ENCODE data around the gene ANKRD45.
"Not testable (repeated sequence)": the region's sequence is repeated elsewhere in the genome, so short reads cannot be mapped to it uniquely, and the experiment has no call there.

ANKRD45 gene

DNA sequence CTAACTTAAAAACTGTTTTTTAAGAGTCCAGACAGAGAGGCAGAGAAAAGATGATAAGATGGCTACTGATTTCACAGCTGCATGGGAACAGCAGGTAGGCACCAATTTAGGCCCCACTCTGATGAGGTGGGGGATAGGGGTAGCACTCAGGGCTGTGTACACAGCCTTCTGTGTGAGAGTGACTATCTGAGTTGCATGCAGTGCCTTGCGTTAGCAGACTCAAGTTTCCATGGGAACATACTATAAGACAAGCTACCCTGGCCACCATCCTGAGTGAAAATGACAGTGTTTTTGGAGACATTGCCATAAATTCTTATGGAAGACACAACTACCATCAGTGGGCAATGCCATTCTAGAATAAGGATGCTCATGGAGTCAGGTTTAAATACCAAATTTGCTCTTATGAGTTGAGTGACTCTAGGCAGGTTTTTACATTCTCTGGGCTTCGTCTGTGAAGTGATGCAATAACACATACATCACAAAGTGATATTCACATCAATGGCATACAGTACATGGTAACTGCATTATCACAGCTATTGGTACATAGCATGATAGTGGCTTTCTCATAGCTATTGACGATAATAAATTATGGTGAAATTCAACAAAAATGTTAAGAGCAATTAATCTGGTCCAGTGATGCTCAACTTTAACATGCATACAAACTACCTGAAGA is 97.3 kb downstream of the ANKRD45 start:
- no peak for DNase-seq (ENCODE audit: low spot score)

DNA sequence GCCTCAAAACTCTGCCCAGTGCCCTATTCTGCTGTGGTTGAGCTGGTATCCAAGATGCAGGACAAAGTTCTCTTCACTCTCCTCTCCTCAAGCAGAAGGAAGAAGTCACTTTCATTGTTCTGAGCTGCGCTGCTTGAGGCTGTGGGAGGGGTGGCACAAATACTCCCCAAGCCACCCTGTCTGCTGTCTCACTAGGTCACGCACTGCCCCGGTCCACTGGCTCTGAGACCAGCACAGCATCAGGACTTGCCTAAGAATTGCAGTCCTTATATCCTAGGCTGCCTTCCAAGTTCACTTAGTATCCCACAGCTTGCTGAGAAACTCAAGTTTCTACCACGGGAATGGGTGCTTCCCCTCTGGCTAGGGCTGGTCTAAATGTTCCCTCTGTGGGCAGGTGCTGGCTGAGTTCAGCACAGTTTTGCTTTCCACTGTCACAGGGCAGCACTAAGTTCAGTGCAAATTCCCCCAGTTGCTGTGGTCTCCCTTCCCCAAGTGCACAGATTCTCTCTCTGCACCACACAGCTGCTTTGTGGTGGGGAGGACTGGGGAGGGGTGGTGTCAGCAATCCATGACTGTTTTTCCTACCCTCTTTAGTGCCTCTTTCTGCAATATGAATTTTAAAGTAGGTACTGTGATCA is 99.2 kb downstream of the ANKRD45 start:
- DNase-seq (ENCODE audit: low spot score), result no peak

DNA sequence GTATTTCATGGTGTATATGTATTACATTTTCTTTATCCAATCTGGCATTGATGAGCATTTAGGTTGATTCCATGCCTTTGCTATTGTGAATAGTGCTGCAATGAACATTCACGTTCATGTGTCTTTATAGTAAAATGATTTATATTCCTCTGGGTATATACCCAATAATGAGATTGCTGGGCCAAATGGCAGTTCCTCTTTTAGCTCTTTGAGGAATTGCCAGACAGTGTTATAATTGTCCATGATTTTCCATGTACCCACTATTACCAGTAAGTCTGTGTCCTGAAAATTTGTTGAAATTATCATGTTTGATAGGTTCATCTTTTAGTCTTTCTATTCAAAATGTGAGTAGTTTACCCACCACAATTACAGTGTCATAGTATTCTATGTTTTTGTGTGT is 101.2 kb downstream of the ANKRD45 start:
- no peak for DNase-seq (ENCODE audit: low spot score)

DNA sequence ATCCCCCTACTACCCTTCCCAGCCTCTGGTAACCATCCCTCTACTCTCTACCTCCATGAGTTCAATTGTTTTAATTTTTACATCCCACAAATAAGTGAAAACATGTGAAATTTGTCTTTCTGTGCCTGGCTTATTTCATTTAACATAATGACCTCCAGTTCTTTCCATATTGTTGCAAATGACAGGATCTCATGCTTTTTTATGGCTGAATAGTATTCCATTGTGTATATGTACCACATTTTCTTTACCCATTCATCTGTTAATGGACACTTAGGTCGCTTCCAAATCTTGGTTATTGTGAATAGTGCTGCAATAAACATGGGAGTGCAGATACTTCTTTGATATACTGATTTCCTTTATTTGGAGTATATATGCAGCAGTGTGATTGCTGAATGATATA is 105.8 kb downstream of the ANKRD45 start:
- not testable (repeated sequence) for DNase-seq (ENCODE audit: low spot score)

DNA sequence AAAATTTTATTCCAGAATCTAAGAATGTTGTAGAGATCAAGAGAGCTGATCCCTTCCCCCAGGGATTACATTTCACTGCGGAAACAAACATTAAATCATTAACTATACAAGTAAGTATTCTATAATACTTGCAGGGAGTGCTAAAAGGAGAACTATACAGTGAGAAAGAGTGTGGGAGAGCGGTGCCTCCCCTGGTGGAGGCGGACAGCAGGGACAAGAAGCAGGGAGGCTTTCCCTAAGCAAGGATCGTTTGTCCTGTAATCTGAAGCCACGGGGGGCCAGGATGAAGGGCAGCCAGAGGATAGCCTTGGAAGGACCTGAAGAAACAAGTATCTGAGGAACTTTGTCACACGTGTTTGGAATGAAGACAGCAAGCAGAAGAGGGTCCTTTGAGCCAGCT is 106.8 kb downstream of the ANKRD45 start:
- no peak for DNase-seq (ENCODE audit: low spot score)

DNA sequence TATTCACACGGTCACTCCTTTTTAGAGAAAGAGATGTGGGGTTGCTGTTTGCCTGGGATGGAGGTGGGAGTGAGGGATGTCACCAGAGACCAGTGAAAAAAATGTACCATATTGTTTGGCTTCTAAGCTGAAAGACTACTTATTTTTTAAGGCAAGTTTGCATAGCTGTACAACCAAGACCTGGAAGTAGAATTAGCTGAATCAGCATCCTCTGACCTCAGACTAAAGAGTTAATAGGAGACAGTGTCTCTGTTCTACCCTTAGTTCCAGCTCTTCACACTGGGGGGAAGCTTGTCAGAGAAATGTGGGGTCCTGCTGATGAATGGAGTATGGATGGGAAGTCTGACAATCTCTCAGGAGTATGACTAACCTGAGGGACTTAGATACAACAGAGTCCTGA is 108.4 kb downstream of the ANKRD45 start:
- DNase-seq (ENCODE audit: low spot score), result no peak

DNA sequence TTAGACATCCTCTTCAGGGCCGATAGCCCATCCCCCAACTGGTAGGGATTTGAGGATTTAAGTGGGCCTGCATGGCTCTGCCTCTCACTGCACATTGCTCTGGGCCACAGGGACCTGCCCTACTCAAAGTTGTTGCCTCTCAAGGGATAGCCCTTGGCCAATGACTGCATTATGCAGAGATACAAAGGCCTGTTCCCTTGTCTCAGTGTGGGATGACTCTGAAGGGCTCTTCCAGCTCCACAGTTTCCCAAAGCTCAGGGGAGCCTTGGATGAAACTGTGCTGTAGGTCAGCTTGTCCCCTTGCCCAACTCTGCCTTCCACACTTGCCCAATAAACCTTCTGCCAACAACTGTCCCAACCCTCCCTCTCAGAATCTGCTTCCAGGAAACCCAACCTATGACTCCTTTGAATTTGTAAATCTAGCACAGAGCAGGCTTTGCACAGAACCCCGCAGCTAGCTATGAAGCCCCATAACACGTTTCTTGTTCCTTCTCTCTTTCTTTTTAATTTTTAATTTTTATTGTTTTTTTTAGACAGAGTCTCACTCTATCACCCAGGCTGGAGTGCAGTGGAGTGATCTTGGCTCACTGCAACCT is 109.3 kb downstream of the ANKRD45 start:
- DNase-seq (ENCODE audit: low spot score), result no peak

Data from NAMALWA (cell line).